GM12878 (cell line): ENCODE results near the gene PRR22. TPM values are rescaled to one million over a fixed set of nuclear protein-coding genes. Genes with fewer than 3 reads are reported as not detected.

Experiments used
- ATAC-seq: fragments of 200-7000 bp; cut with Tn5 transposase; 3 replicates; pipeline ENCODE4 v1.9.1; 2020; ENCODE audit warnings: mild to moderate bottlenecking, moderate library complexity
- BruUV-seq: library from RNA; stranded (reverse); fragments of 400-500 nt; replicated peaks from 2 replicates; lab custom pipeline; 2021; lab: Mats Ljungman, UMichigan
- CTCF ChIA-PET: fragments of 300-600 bp; sonication (Branson Sonifier 250); formaldehyde crosslinking; extraction: SDS; loops from one replicate; lab custom pipeline; 2021; ENCODE audit warnings: inconsistent platforms; lab: Yijun Ruan, JAX
- POLR2A ChIA-PET: fragments of 350-600 bp; formaldehyde crosslinking; extraction: SDS; loops from one replicate; lab custom pipeline; 2021; ENCODE audit warnings: inconsistent platforms; lab: Charles Lee
- RAD21 ChIA-PET: fragments of 300-600 bp; sonication (Branson Sonifier 250); formaldehyde crosslinking; loops from one replicate; lab custom pipeline; 2023; ENCODE audit warnings: antibody characterized with exemption; ENCODE audit not compliant: unreplicated experiment; lab: Charles Lee
- SMC1A ChIA-PET: fragments of 300-600 bp; sonication (Branson Sonifier 250); formaldehyde crosslinking; loops from one replicate; lab custom pipeline; 2023; ENCODE audit not compliant: unreplicated experiment, uncharacterized antibody; lab: Charles Lee
- DNase-seq: peaks from one replicate; pipeline ENCODE4 v3.0.0-alpha.2; 2011; ENCODE audit warnings: low read depth, low spot score
- FAIRE-seq: peaks from 3 replicates; lab custom pipeline; 2011; peaks lifted over from hg19 to GRCh38; lab: Jason Lieb, UNC
- H2AFZ ChIP-seq: 2 replicates; pipeline ENCODE4 v1.6.0; 2011; ENCODE audit warnings: low read depth, low read length, control low read depth; ENCODE audit not compliant: control insufficient read depth
- H3K27ac ChIP-seq: 2 replicates; pipeline ENCODE4 v1.5.1; 2011; ENCODE audit warnings: control low read depth; ENCODE audit not compliant: control insufficient read depth, insufficient read depth
- H3K27me3 ChIP-seq, 2 experiments: replicated peaks in 1 of 2; 2 replicates each; pipeline versions ENCODE4 v1.6.0 to v1.6.1; 2011; ENCODE audit warnings: low read length in 1 of 2; ENCODE audit not compliant: control insufficient read depth in 2 of 2, insufficient read depth in 2 of 2
- H3K36me3 ChIP-seq, 2 experiments: 2 replicates each; pipeline ENCODE4 v1.5.1; 2011; ENCODE audit warnings: low read length in 1 of 2; ENCODE audit not compliant: control insufficient read depth in 2 of 2, insufficient read depth in 2 of 2
- H3K4me1 ChIP-seq: 2 replicates; pipeline ENCODE4 v1.6.1; 2011; ENCODE audit warnings: mild to moderate bottlenecking, low read length, moderate library complexity, mixed read lengths; ENCODE audit not compliant: control insufficient read depth, insufficient read depth
- H3K4me2 ChIP-seq: 2 replicates; pipeline ENCODE4 v1.6.0; 2011; ENCODE audit warnings: control low read depth; ENCODE audit not compliant: control insufficient read depth, insufficient read depth
- H3K4me3 ChIP-seq: fragments of 200-600 bp; sonication (generic); 2 replicates; pipeline ENCODE4 v1.5.1; 2016
- H3K79me2 ChIP-seq: 2 replicates; pipeline ENCODE4 v1.6.0; 2011; ENCODE audit warnings: low read length; ENCODE audit not compliant: control insufficient read depth, insufficient read depth
- H3K9ac ChIP-seq: 2 replicates; pipeline ENCODE4 v1.8.0; 2011; ENCODE audit warnings: low read length, control low read depth, mixed read lengths; ENCODE audit not compliant: control insufficient read depth, insufficient read depth
- H3K9me3 ChIP-seq: replicated peaks from 3 replicates; pipeline ENCODE4 v1.5.1; 2011; ENCODE audit warnings: mild to moderate bottlenecking, low read length; ENCODE audit not compliant: control insufficient read depth, insufficient read depth
- H4K20me1 ChIP-seq: 2 replicates; pipeline ENCODE4 v1.6.0; 2011; ENCODE audit not compliant: control insufficient read depth, insufficient read depth
- BRCA1 ChIP-seq: IDR thresholded peaks from 2 replicates; pipeline ENCODE4 v1.6.1; 2011; ENCODE audit warnings: low read depth, low read length, improper control_type of control experiment
- CBX3 ChIP-seq: fragments of 200-600 bp; sonication (generic); IDR thresholded peaks from 2 replicates; pipeline ENCODE4 v1.6.1; 2016; ENCODE audit warnings: low read depth, borderline replicate concordance
- CHD2 ChIP-seq: IDR thresholded peaks from 2 replicates; pipeline ENCODE4 v1.6.1; 2011; ENCODE audit warnings: low read depth, low read length, improper control_type of control experiment, borderline replicate concordance
- CREM ChIP-seq: IDR thresholded peaks from 2 replicates; pipeline ENCODE4 v1.6.1; 2014; ENCODE audit warnings: antibody characterized with exemption, low read depth
- FOXK2 ChIP-seq: fragments of 450-650 bp; IDR thresholded peaks from 2 replicates; pipeline ENCODE4 v1.6.1; 2017; ENCODE audit warnings: mild to moderate bottlenecking, moderate library complexity
- HSF1 ChIP-seq: fragments of 150-350 bp; IDR thresholded peaks from 2 replicates; pipeline ENCODE4 v1.6.1; 2014; ENCODE audit warnings: mild to moderate bottlenecking, low read depth, low read length
- IKZF2 ChIP-seq, 2 experiments: fragments of 450-650 bp; IDR thresholded peaks; 2 replicates each; pipeline ENCODE4 v1.6.1; 2017; ENCODE audit warnings: mild to moderate bottlenecking in 2 of 2, moderate library complexity in 2 of 2
- JUND ChIP-seq: IDR thresholded peaks from 2 replicates; pipeline ENCODE4 v1.6.1; 2012; ENCODE audit warnings: low read depth, mild to moderate bottlenecking, low read length, improper control_type of control experiment, moderate library complexity
- NFYA ChIP-seq: IDR thresholded peaks from 2 replicates; pipeline ENCODE4 v1.6.1; 2011; ENCODE audit warnings: low read depth, mild to moderate bottlenecking, low read length, improper control_type of control experiment, borderline replicate concordance
- PBX3 ChIP-seq: IDR thresholded peaks from 2 replicates; pipeline ENCODE4 v1.6.1; 2011; ENCODE audit warnings: mild to moderate bottlenecking, low read depth, low read length, moderate library complexity; ENCODE audit not compliant: insufficient replicate concordance
- RCOR1 ChIP-seq: conservative IDR thresholded peaks from 2 replicates; pipeline ENCODE4 v1.6.1; 2012; ENCODE audit warnings: low read depth, low read length, improper control_type of control experiment
- RELA ChIP-seq: fragments of 450-650 bp; IDR thresholded peaks from 2 replicates; pipeline ENCODE4 v1.8.0; 2014; ENCODE audit warnings: borderline replicate concordance; ENCODE audit not compliant: partially characterized antibody
- USF1 ChIP-seq: IDR thresholded peaks from 2 replicates; pipeline ENCODE4 v1.6.1; 2011; ENCODE audit warnings: borderline replicate concordance, low read depth, mild to moderate bottlenecking, moderate library complexity, mixed read lengths, low read length; ENCODE audit not compliant: insufficient read depth; ENCODE audit errors: extremely low read length
- ZNF217 ChIP-seq: fragments of 450-650 bp; IDR thresholded peaks from 2 replicates; pipeline ENCODE4 v1.6.1; 2017; ENCODE audit warnings: antibody characterized with exemption, mild to moderate bottlenecking
- ZNF592 ChIP-seq: fragments of 450-650 bp; IDR thresholded peaks from 2 replicates; pipeline ENCODE4 v1.6.1; 2017; ENCODE audit warnings: mild to moderate bottlenecking, moderate library complexity
- WGBS: methylation state at CpG from one replicate; pipeline ENCODE4 v1.1.6; 2016; ENCODE audit warnings: low lambda C conversion rate; ENCODE audit not compliant: insufficient replicate concordance, insufficient coverage; ENCODE audit errors: missing lambda C conversion rate; 5-methylcytosine and 5-hydroxymethylcytosine counted together
- in situ Hi-C: fragments of 300-500 bp; cut with MboI; formaldehyde crosslinking; loops from 9 replicates; pipeline ENCODE4 v1.14.3; 2018; ENCODE audit warnings: mixed read lengths
- intact Hi-C: fragments of 100-400 bp; cut with micrococcal nuclease; formaldehyde crosslinking; loops from one replicate; pipeline ENCODE4 v1.14.2; 2022; ENCODE audit not compliant: unreplicated experiment
- polyA plus RNA-seq, 11 experiments: library from polyadenylated mRNA; depleted of rRNA in 4 of 11; unstranded in 6 of 11; stranded (reverse) in 5 of 11; fragments of >200 nt; fragmentation: Nextera tagmentation in 4 of 11; fragmentation: Illumina TruSeq in 1 of 11; extraction: Ambion mirVana in 4 of 11; extraction: Trizol in 1 of 11; gene quantifications; 1 replicate in 1 of 11; 2 replicates in 10 of 11; pipeline versions ENCODE4 v1.2.1 to v1.2.3, GENCODE V29; 2011 to 2016; ENCODE audit warnings: inconsistent platforms in 2 of 11, missing spikeins in 2 of 11, low read depth in 1 of 11
- total RNA-seq, 4 experiments: library from RNA; depleted of rRNA in 3 of 4; stranded (reverse); fragments of >200 nt in 3 of 4; fragmentation: Illumina TruSeq in 1 of 4; extraction: Trizol in 1 of 4; gene quantifications; 2 replicates each; pipeline versions ENCODE4 v1.2.1 to v1.2.3, GENCODE V29; 2013 to 2021

PRR22 gene
- total and polyA plus RNA-seq, 10 of the 15 experiments (the other 5 are each of a cell fraction or from before 2014, with no cell fraction given): 0.31 to 4.4 (median 1.3) TPM; not detected in 2

- TF ChIP-seq JUND (no peak), RCOR1 (no peak), CBX3 (no peak), IKZF2 (IDR thresholded peaks at IDR 0.05) (no peak), ZNF217 (no peak), USF1 (no peak), HSF1 (no peak), PBX3 (no peak), BRCA1 (no peak), CREM (no peak), ZNF592 (no peak), RELA (no peak), CHD2 (no peak), NFYA (no peak), FOXK2 (no peak)
- SMC1A ChIA-PET: no interaction called here
- H3K27ac ChIP-seq: no peak overlapping the region
- H3K79me2 ChIP-seq: no peaks in the 10 kb centered on the region
- RAD21 ChIA-PET: no interaction called here
- CTCF ChIA-PET: interaction anchor here (0.7 to 1.6 kb wide), 2 partner anchors 28 to 29 kb away, joined by 3 to 6 read pairs; partner anchors contain the start of gene NRTN
- no peaks in the 10 kb centered on the region for H3K36me3 ChIP-seq
- in situ Hi-C loops: no loop called here
- no peak overlapping the region for H2AFZ ChIP-seq
- no TSS peak for BruUV-seq
- peaks cover 0 to 4% of the 10 kb centered on the region in 2 experiments; a peak in 2 of 4 replicates for H3K27me3 ChIP-seq
- no peaks in the 10 kb centered on the region for H4K20me1 ChIP-seq
- ATAC-seq (no peak), DNase-seq (no peak), FAIRE-seq (no peak)
- peaks cover 14% of the 10 kb centered on the region for H3K4me1 ChIP-seq
- H3K9me3 ChIP-seq: no peaks in the 10 kb centered on the region
- no peak overlapping the region for H3K4me3 ChIP-seq
- POLR2A ChIA-PET: no interaction called here
- no peak overlapping the region for H3K4me2 ChIP-seq
- 41% methylated on average over 6 of the region's 6 CpGs for WGBS
- no peak overlapping the region for H3K9ac ChIP-seq
- intact Hi-C loops: no loop called here
Observed at GRCh38 chr19:5832527-5833216, 48.1 kb upstream of the PRR22 start.
